Mammary epithelial cell (primary cell): ENCODE results near the gene FHIT.

ENCODE experiments used
- CTCF ChIP-seq, 2 donors: IDR thresholded peaks in 1 of 2; conservative IDR thresholded peaks in 1 of 2; 2 replicates each; pipeline ENCODE4 v1.5.1; 2011 to 2012; ENCODE audit warnings: inconsistent platforms in 2 of 2, low read length in 2 of 2, mild to moderate bottlenecking in 2 of 2, control low read depth in 1 of 2, low read depth in 1 of 2; ENCODE audit not compliant: insufficient read depth in 1 of 2; ENCODE audit errors: extremely low read depth in 1 of 2
- EZH2 ChIP-seq: IDR thresholded peaks from 2 replicates; pipeline ENCODE4 v1.6.1; 2012; ENCODE audit warnings: low read length, inconsistent platforms, borderline replicate concordance

- TF ChIP-seq CTCF (conservative IDR thresholded peaks at IDR 0.05 in 1 of 2, IDR thresholded peaks at IDR 0.05 in 1 of 2; ENCODE audit: extremely low read depth in 1 of 2, insufficient read depth in 1 of 2, low read depth in 1 of 2, low read length in 2 of 2) (no peak), EZH2 (no peak)
Measured at GRCh38 chr3:59920822-59921221, 1330.4 kb downstream of the FHIT start.
